Measurements from ENCODE around the gene CAMKK2.

- TF ChIP-seq CTCF (conservative IDR thresholded peaks at IDR 0.05 in 1 of 2, IDR thresholded peaks at IDR 0.05 in 1 of 2; ENCODE audit: low read depth in 1 of 2, low read length in 2 of 2): no peak
- no peak for TF ChIP-seq EZH2 (IDR thresholded peaks at IDR 0.05; ENCODE audit: low read length, missing control alignments)
Measured at GRCh38 chr12:121202407-121203355, 93.8 kb downstream of the CAMKK2 start.

All from fibroblast of lung (primary cell).